Right lobe of liver (tissue), 6 donors: ENCODE measurements around the gene C18orf63. TPM values are rescaled to one million over a fixed set of nuclear protein-coding genes. Genes with fewer than 3 reads are reported as not detected.

Experiments used
- ATAC-seq, 4 donors: fragments of 200-7000 bp; cut with Tn5 transposase; one replicate each; pipeline ENCODE4 v1.9.1; 2020; ENCODE audit warnings: mild to moderate bottlenecking in 4 of 4, moderate library complexity in 4 of 4
- DNase-seq, 3 donors: peaks; one replicate each; pipeline ENCODE4 v3.0.0-alpha.2; 2020
- H3K27ac ChIP-seq, 3 donors: fragments of 200-600 bp; one replicate each; pipeline ENCODE4 v1.8.0; 2022
- H3K27me3 ChIP-seq, 2 donors: fragments of 200-600 bp; one replicate each; pipeline ENCODE4 v1.8.0; 2022
- H3K36me3 ChIP-seq, 4 donors: fragments of 200-600 bp; sonication (generic) in 1 of 4; one replicate each; pipeline versions ENCODE4 v1.5.1 to v1.8.0; 2017 to 2022; ENCODE audit warnings: control low read depth in 1 of 4
- H3K4me1 ChIP-seq, 4 donors: fragments of 200-600 bp; sonication (generic) in 1 of 4; one replicate each; pipeline versions ENCODE4 v1.5.1 to v1.8.0; 2017 to 2022; ENCODE audit warnings: control low read depth in 1 of 4
- H3K4me3 ChIP-seq, 3 donors: fragments of 200-600 bp; one replicate each; pipeline ENCODE4 v1.8.0; 2022
- H3K9me3 ChIP-seq, 4 donors: fragments of 200-600 bp; sonication (generic) in 1 of 4; one replicate each; pipeline versions ENCODE4 v1.5.1 to v1.8.0; 2017 to 2022; ENCODE audit warnings: control low read depth in 1 of 4
- CTCF ChIP-seq, 4 donors: fragments of 200-600 bp in 3 of 4; fragments of 450-650 bp in 1 of 4; IDR thresholded peaks; one replicate each; pipeline versions ENCODE4 v1.5.1 to v1.8.0; 2016 to 2022; ENCODE audit warnings: antibody characterized with exemption in 4 of 4, mild to moderate bottlenecking in 2 of 4
- POLR2A ChIP-seq: fragments of 450-650 bp; IDR thresholded peaks from one replicate; pipeline ENCODE4 v1.6.1; 2017; ENCODE audit warnings: antibody characterized with exemption, mild to moderate bottlenecking
- WGBS: methylation state at CpG from one replicate; pipeline ENCODE4 v1.1.6; 2018; ENCODE audit warnings: low coverage, low lambda C conversion rate; ENCODE audit not compliant: insufficient coverage; ENCODE audit errors: missing lambda C conversion rate; 5-methylcytosine and 5-hydroxymethylcytosine counted together
- intact Hi-C, 2 donors: fragments of 100-400 bp; cut with DNase I; formaldehyde crosslinking; loops; one replicate each; pipeline versions ENCODE4 v1.11.2 to v1.14.1; 2022
- total RNA-seq, 6 experiments: library from RNA; depleted of rRNA in 2 of 6; stranded (reverse); fragments of >200 nt in 2 of 6; fragmentation: NEBNext Ultra II Directional in 3 of 6; extraction: Animal tissue kit (Norgen Biotek cat#: 25700) in 3 of 6; gene quantifications; one replicate each; pipeline versions ENCODE4 v1.1.0 to v1.2.4, GENCODE V29; 2016 to 2023
- donor health status: DM: no; HTN: yes; CAD: no.
- donor health status: DM: no; HTN: no; CAD: no.
- donor health status: DM: no; HTN: no; CAD: no.
- donor health status: DM: no; HTN: yes; CAD: no.
- donor health status: DM: no; HTN: yes; CAD: no.

Gene C18orf63
- total RNA-seq, 6 experiments from 2014 or later: not detected

GRCh38 chr18:74353169-74353775 is 37.6 kb downstream of the C18orf63 start:
- Histone ChIP-seq H3K27me3 (no peaks in the 10 kb centered on the region), H3K4me3 (no peak overlapping the region), H3K4me1 (peaks cover 0 to 20% (median 0%) of the 10 kb centered on the region in 4 donors), H3K36me3 (no peaks in the 10 kb centered on the region), H3K27ac (no peak overlapping the region), H3K9me3 (no peaks in the 10 kb centered on the region)
- intact Hi-C loops: loop anchor here (5.0 kb wide), 3 partner anchors 139 to 204 kb away; no protein-coding TSS in a partner anchor
- DNase-seq: peak in 2 of 3 donors; percentile 30 to 77
- peak; percentile 96 to 98 (median 98) for ATAC-seq
- TF ChIP-seq CTCF (IDR thresholded peaks at IDR 0.05) (peak; percentile 74 to 91 (median 78)), POLR2A (no peak)
- WGBS: 19% methylated on average over 1 of the region's 1 CpG

- intact Hi-C loops: no loop called here
Measured at GRCh38 chr18:74356959-74357358, 41.3 kb downstream of the C18orf63 start.

GRCh38 chr18:74360852-74361655 is 45.4 kb downstream of the C18orf63 start:
- DNase-seq (no peak), ATAC-seq (no peak)
- intact Hi-C loops: loop anchor here in 1 of 2 donors (5.0 kb wide), 1 partner anchor 126 kb away; no protein-coding TSS in a partner anchor
- WGBS: 84% methylated on average over 19 of the region's 22 CpGs
- H3K27ac ChIP-seq: no peak overlapping the region
- H3K36me3 ChIP-seq: no peaks in the 10 kb centered on the region
- H3K4me1 ChIP-seq: peaks cover 0 to 18% (median 0%) of the 10 kb centered on the region in 4 donors
- no peak for TF ChIP-seq POLR2A
- no peak for TF ChIP-seq CTCF (IDR thresholded peaks at IDR 0.05)
- H3K4me3 ChIP-seq: no peak overlapping the region
- H3K27me3 ChIP-seq: no peaks in the 10 kb centered on the region
- H3K9me3 ChIP-seq: no peaks in the 10 kb centered on the region

More at GRCh38 chr18:74356959-74357358, 41.3 kb downstream of the C18orf63 start:
- ATAC-seq (no peak), DNase-seq (no peak)
- Histone ChIP-seq H3K9me3 (no peaks in the 10 kb centered on the region), H3K27ac (no peak overlapping the region), H3K4me3 (no peak overlapping the region), H3K4me1 (peaks cover 0 to 29% (median 0%) of the 10 kb centered on the region in 4 donors), H3K36me3 (no peaks in the 10 kb centered on the region), H3K27me3 (no peaks in the 10 kb centered on the region)
- no peak for TF ChIP-seq POLR2A
- WGBS: 71% methylated on average over 1 of the region's 1 CpG

- Histone ChIP-seq H3K4me3 (peak overlapping the region in 2 of 3 donors; percentile 26 to 39), H3K36me3 (no peaks in the 10 kb centered on the region), H3K9me3 (no peaks in the 10 kb centered on the region), H3K4me1 (peaks cover 0 to 20% (median 0%) of the 10 kb centered on the region in 4 donors), H3K27ac (peak overlapping the region; percentile 66 to 86 (median 86)), H3K27me3 (no peaks in the 10 kb centered on the region)
- WGBS: 38% methylated on average over 5 of the region's 10 CpGs
- intact Hi-C loops: no loop called here
- DNase-seq (peak; percentile 71 to 89 (median 86)), ATAC-seq (peak; percentile 89 to 93 (median 90))
- TF ChIP-seq POLR2A: no peak
- TF ChIP-seq CTCF (IDR thresholded peaks at IDR 0.05): no peak
Measured at GRCh38 chr18:74367905-74368304, 52.3 kb downstream of the C18orf63 start.
